ENCODE data around the gene KIF5C. TPM values are rescaled to one million over a fixed set of nuclear protein-coding genes. Genes with fewer than 3 reads are reported as not detected.

KIF5C gene
- total RNA-seq, 2 donors from 2014 or later, result 2.6 to 8.6 TPM

- Mint-ChIP-seq H3K4me1 (ENCODE audit: low read depth in 2 of 2) (no peaks in the 10 kb centered on the region), H3K27me3 (peaks cover 7 to 9% of the 10 kb centered on the region in 2 donors), H3K9me3 (no peaks in the 10 kb centered on the region), H3K36me3 (no peaks in the 10 kb centered on the region), H3K4me3 (no peak overlapping the region), H3K27ac (no peak overlapping the region)
- DNase-seq (ENCODE audit: low spot score) (no peak), ATAC-seq (no peak)
Measured at GRCh38 chr2:148999451-148999921, 124.5 kb downstream of the KIF5C start.

GRCh38 chr2:149000158-149000938 is 125.3 kb downstream of the KIF5C start:
- no peaks in the 10 kb centered on the region for H3K4me1 Mint-ChIP-seq (ENCODE audit: low read depth in 2 of 2)
- no peak for ATAC-seq
- no peak for DNase-seq (ENCODE audit: low spot score)
- H3K27me3 Mint-ChIP-seq, result peaks cover 5 to 7% of the 10 kb centered on the region in 2 donors
- no peaks in the 10 kb centered on the region for H3K9me3 Mint-ChIP-seq
- no peak overlapping the region for H3K4me3 Mint-ChIP-seq
- H3K27ac Mint-ChIP-seq, result no peak overlapping the region
- H3K36me3 Mint-ChIP-seq, result no peaks in the 10 kb centered on the region

- H3K27me3 Mint-ChIP-seq, result peaks cover 11 to 15% of the 10 kb centered on the region in 2 donors
- H3K4me3 Mint-ChIP-seq, result no peak overlapping the region
- H3K27ac Mint-ChIP-seq, result no peak overlapping the region
- DNase-seq (ENCODE audit: low spot score) (no peak), ATAC-seq (no peak)
- H3K9me3 Mint-ChIP-seq, result no peaks in the 10 kb centered on the region
- no peaks in the 10 kb centered on the region for H3K36me3 Mint-ChIP-seq
- no peaks in the 10 kb centered on the region for H3K4me1 Mint-ChIP-seq (ENCODE audit: low read depth in 2 of 2)
Measured at GRCh38 chr2:149001496-149001895, 126.5 kb downstream of the KIF5C start.

- no peaks in the 10 kb centered on the region for H3K4me1 Mint-ChIP-seq (ENCODE audit: low read depth in 2 of 2)
- no peak overlapping the region for H3K4me3 Mint-ChIP-seq
- ATAC-seq (no peak), DNase-seq (ENCODE audit: low spot score) (no peak)
- H3K9me3 Mint-ChIP-seq, result no peaks in the 10 kb centered on the region
- no peaks in the 10 kb centered on the region for H3K36me3 Mint-ChIP-seq
- H3K27ac Mint-ChIP-seq, result no peak overlapping the region
- peaks cover 12 to 15% of the 10 kb centered on the region in 2 donors for H3K27me3 Mint-ChIP-seq
Measured at GRCh38 chr2:149002378-149002890, 127.4 kb downstream of the KIF5C start.

GRCh38 chr2:149002891-149003740 is 128.1 kb downstream of the KIF5C start:
- H3K4me1 Mint-ChIP-seq (ENCODE audit: low read depth in 2 of 2), result no peaks in the 10 kb centered on the region
- ATAC-seq, result no peak

GRCh38 chr2:149004836-149005235 is 129.8 kb downstream of the KIF5C start:
- H3K4me3 Mint-ChIP-seq, result no peak overlapping the region
- ATAC-seq (no peak), DNase-seq (ENCODE audit: low spot score) (no peak)
- H3K27me3 Mint-ChIP-seq, result peaks cover 15% of the 10 kb centered on the region in 2 donors
- H3K27ac Mint-ChIP-seq, result no peak overlapping the region
- H3K9me3 Mint-ChIP-seq, result no peaks in the 10 kb centered on the region
- no peaks in the 10 kb centered on the region for H3K4me1 Mint-ChIP-seq (ENCODE audit: low read depth in 2 of 2)
- H3K36me3 Mint-ChIP-seq, result no peaks in the 10 kb centered on the region

More at GRCh38 chr2:149002891-149003740, 128.1 kb downstream of the KIF5C start:
- H3K36me3 Mint-ChIP-seq, result no peaks in the 10 kb centered on the region
- H3K27ac Mint-ChIP-seq, result no peak overlapping the region
- no peak overlapping the region for H3K4me3 Mint-ChIP-seq
- DNase-seq (ENCODE audit: low spot score), result no peak
- H3K27me3 Mint-ChIP-seq, result peaks cover 12 to 15% of the 10 kb centered on the region in 2 donors
- no peaks in the 10 kb centered on the region for H3K9me3 Mint-ChIP-seq

- no peaks in the 10 kb centered on the region for H3K9me3 Mint-ChIP-seq
- H3K36me3 Mint-ChIP-seq, result no peaks in the 10 kb centered on the region
- H3K4me1 Mint-ChIP-seq (ENCODE audit: low read depth in 2 of 2), result no peaks in the 10 kb centered on the region
- no peak overlapping the region for H3K4me3 Mint-ChIP-seq
- DNase-seq (ENCODE audit: low spot score) (no peak), ATAC-seq (no peak)
- no peak overlapping the region for H3K27ac Mint-ChIP-seq
- H3K27me3 Mint-ChIP-seq, result peaks cover 15% of the 10 kb centered on the region in 2 donors
Measured at GRCh38 chr2:149005471-149006077, 130.5 kb downstream of the KIF5C start.

GRCh38 chr2:149006883-149007543 is 132.0 kb downstream of the KIF5C start:
- Mint-ChIP-seq H3K27me3 (peaks cover 10 to 15% of the 10 kb centered on the region in 2 donors), H3K36me3 (no peaks in the 10 kb centered on the region), H3K4me1 (ENCODE audit: low read depth in 2 of 2) (no peaks in the 10 kb centered on the region), H3K9me3 (no peaks in the 10 kb centered on the region), H3K4me3 (no peak overlapping the region), H3K27ac (no peak overlapping the region)
- no peak for ATAC-seq
- DNase-seq (ENCODE audit: low spot score), result no peak

- no peak for ATAC-seq
- peaks cover 8 to 10% of the 10 kb centered on the region in 2 donors for H3K27me3 Mint-ChIP-seq
- H3K4me3 Mint-ChIP-seq, result no peak overlapping the region
- no peak for DNase-seq (ENCODE audit: low spot score)
- H3K27ac Mint-ChIP-seq, result no peak overlapping the region
- H3K36me3 Mint-ChIP-seq, result no peaks in the 10 kb centered on the region
- no peaks in the 10 kb centered on the region for H3K4me1 Mint-ChIP-seq (ENCODE audit: low read depth in 2 of 2)
- H3K9me3 Mint-ChIP-seq, result no peaks in the 10 kb centered on the region
Measured at GRCh38 chr2:149008381-149008780, 133.4 kb downstream of the KIF5C start.

GRCh38 chr2:149009576-149010461 is 134.8 kb downstream of the KIF5C start:
- Mint-ChIP-seq H3K27ac (no peak overlapping the region), H3K4me3 (no peak overlapping the region), H3K36me3 (no peaks in the 10 kb centered on the region), H3K4me1 (ENCODE audit: low read depth in 2 of 2) (no peaks in the 10 kb centered on the region), H3K27me3 (peaks cover 8 to 10% of the 10 kb centered on the region in 2 donors), H3K9me3 (no peaks in the 10 kb centered on the region)
- DNase-seq (ENCODE audit: low spot score) (no peak), ATAC-seq (no peak)

- ATAC-seq, result no peak
- peaks cover 20 to 21% of the 10 kb centered on the region in 2 donors for H3K27me3 Mint-ChIP-seq
- no peak overlapping the region for H3K4me3 Mint-ChIP-seq
- H3K36me3 Mint-ChIP-seq, result no peaks in the 10 kb centered on the region
- no peak overlapping the region for H3K27ac Mint-ChIP-seq
- H3K4me1 Mint-ChIP-seq (ENCODE audit: low read depth in 2 of 2), result peaks cover 0 to 9% of the 10 kb centered on the region in 2 donors
- DNase-seq (ENCODE audit: low spot score), result no peak
- H3K9me3 Mint-ChIP-seq, result no peaks in the 10 kb centered on the region
Measured at GRCh38 chr2:149012545-149012944, 137.5 kb downstream of the KIF5C start.

GRCh38 chr2:149015501-149015900 is 140.5 kb downstream of the KIF5C start:
- Mint-ChIP-seq H3K27me3 (peaks cover 17 to 23% of the 10 kb centered on the region in 2 donors), H3K9me3 (no peaks in the 10 kb centered on the region), H3K36me3 (no peaks in the 10 kb centered on the region), H3K27ac (no peak overlapping the region), H3K4me3 (no peak overlapping the region), H3K4me1 (ENCODE audit: low read depth in 2 of 2) (peaks cover 0 to 9% of the 10 kb centered on the region in 2 donors)
- no peak for ATAC-seq
- DNase-seq (ENCODE audit: low spot score), result no peak

Data from natural killer cell treated with Interleukin-12 subunit alpha and Interleukin-12 subunit beta and Interleukin-15 and Interleukin-18, amount 100 ng/mL, for 72 hours (primary cell).